Measurements from ENCODE around the gene RNF215.

The RNF215 gene

GRCh38 chr22:30332551-30332950, 54.7 kb downstream of the RNF215 start:
- no peak for DNase-seq (ENCODE audit: low read depth)
